ENCODE measurements around the gene C14orf119. TPM values are rescaled to one million over a fixed set of nuclear protein-coding genes. Genes with fewer than 3 reads are reported as not detected.
A peak's percentile ranks its signal among the peaks of the same experiment; 100 is the strongest.

Gene C14orf119
- total and polyA plus RNA-seq, 9 of the 15 experiments (the other 6 are each of a cell fraction or from before 2014, with no cell fraction given) = 36.7 to 251 (median 51.8) TPM

DNA sequence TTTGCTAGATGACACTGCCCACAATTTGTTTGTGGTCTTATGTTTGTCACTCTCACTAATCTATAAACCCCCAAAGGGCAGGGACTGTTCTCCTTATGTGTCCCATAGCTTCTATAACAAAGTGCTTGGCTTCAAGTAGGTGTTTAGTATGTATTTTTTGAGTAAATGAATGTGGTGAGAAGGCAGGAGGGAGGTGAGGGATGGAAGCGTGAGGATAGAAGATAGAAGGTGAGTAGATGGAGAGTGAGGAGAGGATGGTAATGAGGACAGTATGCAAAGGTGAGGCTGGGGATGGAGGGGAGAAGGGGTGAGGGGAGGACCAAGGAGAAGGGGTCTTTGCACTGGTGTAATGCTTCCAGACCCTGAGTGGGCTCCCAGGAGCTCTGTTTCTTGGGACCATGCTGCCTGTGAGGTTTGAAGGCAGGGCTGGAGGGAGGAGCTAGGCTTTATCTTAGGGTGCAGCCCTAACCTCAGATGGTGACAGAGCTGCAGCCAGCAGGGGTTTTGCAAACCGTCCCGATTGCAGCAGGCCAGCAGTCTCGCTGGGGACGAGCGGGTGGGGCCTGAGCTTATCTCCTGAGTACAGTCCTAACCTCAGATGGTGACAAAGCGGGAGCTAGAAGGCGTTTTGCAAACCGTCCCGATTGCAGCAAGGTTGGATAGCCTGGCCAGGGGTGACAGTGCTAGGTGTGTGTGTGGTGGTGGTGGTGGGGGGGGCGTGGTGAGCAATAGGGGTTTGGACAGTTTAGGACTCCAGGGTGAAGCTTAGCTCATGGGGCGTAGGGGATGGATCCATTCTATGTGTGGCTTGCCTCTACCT lies 17.3 kb downstream of the C14orf119 start:
- DNase-seq (ENCODE audit: extremely low read depth in 1 of 4, low spot score in 3 of 4) (peak; percentile 90 to 95 (median 92)), ATAC-seq (peak; percentile 93), FAIRE-seq (peak; percentile 100)
- Histone ChIP-seq H3K9ac (ENCODE audit: insufficient read depth in 1 of 2, low read depth in 2 of 2, low read length in 2 of 2) (no peak overlapping the region), H3K79me2 (ENCODE audit: control insufficient read depth, insufficient read depth, low read length) (no peaks in the 10 kb centered on the region), H2AFZ (ENCODE audit: low read depth, low read length) (no peak overlapping the region), H3K4me3 (no peak overlapping the region), H3K27ac (ENCODE audit: extremely low read depth, low read depth, low read length) (no peak overlapping the region), H4K20me1 (replicated peaks; ENCODE audit: control insufficient read depth, insufficient read depth, low read length) (peaks cover 3% of the 10 kb centered on the region; the same call in 1 of the 2 replicates), H3K9me3 (replicated peaks; ENCODE audit: control insufficient read depth, insufficient read depth, low read depth, low read length) (no peaks in the 10 kb centered on the region), H3K4me2 (ENCODE audit: insufficient read depth, low read length) (no peak overlapping the region), H3K27me3 (ENCODE audit: control insufficient read depth in 2 of 2, insufficient read depth in 2 of 2, low read length in 2 of 2) (peaks cover 0 to 13% of the 10 kb centered on the region in 2 experiments; a peak in 3 of 5 replicates), H3K36me3 (ENCODE audit: control insufficient read depth, insufficient read depth, low read length) (no peaks in the 10 kb centered on the region), H3K9me1 (ENCODE audit: control insufficient read depth, insufficient read depth, low read length) (no peaks in the 10 kb centered on the region), H3K4me1 (replicated peaks in 1 of 2; ENCODE audit: control insufficient read depth in 2 of 2, insufficient read depth in 2 of 2, low read length in 2 of 2) (peaks cover 26 to 46% of the 10 kb centered on the region in 2 experiments)
- in situ Hi-C loops (cut with MboI) = no loop called here
- BruUV-seq (replicated peaks) = no TSS peak
- ChIA-PET POLR2A (interaction anchor here (0.5 to 1.8 kb wide), 14 partner anchors 8 to 126 kb away, joined by 3 to 17 read pairs (median 4); partner anchors contain the start of genes ACIN1 and C14orf119), CTCF (ENCODE audit: low intra/inter-chr PET ratio) (interaction anchor here (5.6 kb wide), 1 partner anchor 42 kb away, joined by 109 read pairs; no protein-coding TSS in a partner anchor)
- WGBS (ENCODE audit: insufficient coverage, low coverage, missing lambda C conversion rate) = under 1% methylated on average over 12 of the region's 12 CpGs
- intact Hi-C loops (cut with micrococcal nuclease) = no loop called here
- TF ChIP-seq JUN (IDR thresholded peaks at IDR 0.05; ENCODE audit: borderline replicate concordance, low read depth, low read length) (peak; percentile 90), JUN (CRISPR knock-in tag; IDR thresholded peaks at IDR 0.05; ENCODE audit: borderline replicate concordance) (peak; percentile 87; the same call in 1 of the 2 replicates), HLTF (IDR thresholded peaks at IDR 0.05) (0 out of 2 replicates have a peak, but pooled peaks have one; percentile 77), TRIM25 (IDR thresholded peaks at IDR 0.05; ENCODE audit: borderline replicate concordance) (no peak), CGGBP1 (CRISPR knock-in tag; IDR thresholded peaks at IDR 0.05) (no peak), GATAD2A (IDR thresholded peaks at IDR 0.05) (0 out of 2 replicates have a peak, but pooled peaks have one; percentile 49), NR3C1 (CRISPR knock-in tag; IDR thresholded peaks at IDR 0.05) (no peak), HDAC6 (IDR thresholded peaks at IDR 0.05; ENCODE audit: low read depth, low read length) (no peak), TCF7 (IDR thresholded peaks at IDR 0.05; ENCODE audit: borderline replicate concordance) (0 out of 2 replicates have a peak, but pooled peaks have one; percentile 68), ARID1B (IDR thresholded peaks at IDR 0.05) (peak; percentile 99), CHD2 (IDR thresholded peaks at IDR 0.05; ENCODE audit: low read depth, low read length) (no peak), BRF2 (IDR thresholded peaks at IDR 0.05; ENCODE audit: borderline replicate concordance, insufficient read depth, insufficient read length) (no peak), GABPA (tag; conservative IDR thresholded peaks at IDR 0.05; ENCODE audit: low read depth) (no peak), GATAD2B (IDR thresholded peaks at IDR 0.05; ENCODE audit: borderline replicate concordance) (no peak), ZNF121 (CRISPR knock-in tag; conservative IDR thresholded peaks at IDR 0.05) (no peak), ZNF696 (CRISPR knock-in tag; conservative IDR thresholded peaks at IDR 0.05) (no peak), TFAM (CRISPR knock-in tag; conservative IDR thresholded peaks at IDR 0.05) (no peak)
- TF ChIP-seq, protein P1, sequence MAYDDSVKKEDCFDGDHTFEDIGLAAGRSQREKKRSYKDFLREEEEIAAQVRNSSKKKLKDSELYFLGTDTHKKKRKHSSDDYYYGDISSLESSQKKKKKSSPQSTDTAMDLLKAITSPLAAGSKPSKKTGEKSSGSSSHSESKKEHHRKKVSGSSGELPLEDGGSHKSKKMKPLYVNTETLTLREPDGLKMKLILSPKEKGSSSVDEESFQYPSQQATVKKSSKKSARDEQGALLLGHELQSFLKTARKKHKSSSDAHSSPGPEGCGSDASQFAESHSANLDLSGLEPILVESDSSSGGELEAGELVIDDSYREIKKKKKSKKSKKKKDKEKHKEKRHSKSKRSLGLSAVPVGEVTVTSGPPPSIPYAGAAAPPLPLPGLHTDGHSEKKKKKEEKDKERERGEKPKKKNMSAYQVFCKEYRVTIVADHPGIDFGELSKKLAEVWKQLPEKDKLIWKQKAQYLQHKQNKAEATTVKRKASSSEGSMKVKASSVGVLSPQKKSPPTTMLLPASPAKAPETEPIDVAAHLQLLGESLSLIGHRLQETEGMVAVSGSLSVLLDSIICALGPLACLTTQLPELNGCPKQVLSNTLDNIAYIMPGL (CRISPR knock-in tag; IDR thresholded peaks at IDR 0.05) = no peak

All from K562 (cell line).